K562 (cell line): ENCODE data around the gene MCCD1. TPM values are rescaled to one million over a fixed set of nuclear protein-coding genes. Genes with fewer than 3 reads are reported as not detected.

Experiments
- ARHGAP35 ChIP-seq: fragments of 450-650 bp; IDR thresholded peaks from 2 replicates; pipeline ENCODE4 v1.6.1; 2018; ENCODE audit not compliant: partially characterized antibody
- E2F8 ChIP-seq: fragments of 450-650 bp; IDR thresholded peaks from 2 replicates; pipeline ENCODE4 v1.7.1; 2018; ENCODE audit warnings: mild to moderate bottlenecking, low read depth; ENCODE audit not compliant: partially characterized antibody
- JUN ChIP-seq, 2 experiments: sonication (generic) in 1 of 2; formaldehyde crosslinking in 1 of 2; IDR thresholded peaks; 2 replicates each; pipeline versions ENCODE4 v1.6.1 to v1.8.0; 2012 to 2022; ENCODE audit warnings: borderline replicate concordance in 2 of 2, mild to moderate bottlenecking in 2 of 2, improper control_type of control experiment in 1 of 2, low read depth in 1 of 2, low read length in 1 of 2, missing genetic modification reagents in 1 of 2
- MYBL2 ChIP-seq, 2 experiments: fragments of 450-650 bp in 1 of 2; sonication (generic) in 1 of 2; formaldehyde crosslinking in 1 of 2; IDR thresholded peaks; 2 replicates each; pipeline versions ENCODE4 v1.6.1 to v1.8.1; 2017 to 2022; ENCODE audit warnings: borderline replicate concordance in 1 of 2, inconsistent platforms in 1 of 2, low read depth in 1 of 2, mild to moderate bottlenecking in 1 of 2, missing genetic modification reagents in 1 of 2, moderate library complexity in 1 of 2
- NFXL1 ChIP-seq: fragments of 450-650 bp; formaldehyde crosslinking; IDR thresholded peaks from 2 replicates; pipeline ENCODE4 v1.4.0; 2021; ENCODE audit warnings: mild to moderate bottlenecking
- NONO ChIP-seq, 2 experiments: fragments of 200-400 bp in 1 of 2; fragments of 450-650 bp in 1 of 2; formaldehyde crosslinking in 1 of 2; IDR thresholded peaks; 2 replicates each; pipeline ENCODE4 v1.6.1; 2017; ENCODE audit warnings: low read depth in 2 of 2, mild to moderate bottlenecking in 2 of 2, moderate library complexity in 2 of 2, low read length in 1 of 2
- OTX1 ChIP-seq: fragments of 450-650 bp; formaldehyde crosslinking; IDR thresholded peaks from 2 replicates; pipeline ENCODE4 v1.4.0; 2022; ENCODE audit warnings: mild to moderate bottlenecking
- SLC30A9 ChIP-seq: fragments of 250-450 bp; sonication (Bioruptor Pico); IDR thresholded peaks from 2 replicates; pipeline ENCODE4 v1.8.0; 2022; ENCODE audit warnings: mild to moderate bottlenecking, moderate library complexity
- SMAD3 ChIP-seq: fragments of 450-650 bp; formaldehyde crosslinking; conservative IDR thresholded peaks from 2 replicates; pipeline ENCODE4 v1.4.0; 2020; ENCODE audit warnings: mild to moderate bottlenecking
- SNIP1 ChIP-seq: fragments of 450-650 bp; IDR thresholded peaks from 2 replicates; pipeline ENCODE4 v1.7.1; 2017; ENCODE audit warnings: low read depth, mild to moderate bottlenecking
- SP2 ChIP-seq: IDR thresholded peaks from 2 replicates; pipeline ENCODE4 v1.6.1; 2011; ENCODE audit warnings: mild to moderate bottlenecking, low read depth, low read length, moderate library complexity; ENCODE audit not compliant: poor library complexity, severe bottlenecking; ENCODE audit errors: extremely low read depth
- THAP12 ChIP-seq: fragments of 250-450 bp; sonication (Bioruptor Pico); IDR thresholded peaks from 2 replicates; pipeline ENCODE4 v1.9.0; 2021; ENCODE audit warnings: mild to moderate bottlenecking, inconsistent platforms
- VEZF1 ChIP-seq: fragments of 200-800 bp; sonication (Bioruptor generic); IDR thresholded peaks from 2 replicates; pipeline ENCODE4 v1.6.1; 2017; ENCODE audit warnings: missing genetic modification characterization, missing compliant biosample characterization
- ZBTB9 ChIP-seq: fragments of 450-650 bp; formaldehyde crosslinking; IDR thresholded peaks from 2 replicates; pipeline ENCODE4 v1.4.0; 2020; ENCODE audit warnings: mild to moderate bottlenecking, moderate library complexity
- ZNF124 ChIP-seq: sonication (generic); formaldehyde crosslinking; IDR thresholded peaks from 2 replicates; pipeline ENCODE4 v1.8.1; 2022; ENCODE audit warnings: missing genetic modification reagents
- ZNF175 ChIP-seq: fragments of 200-800 bp; sonication (Bioruptor generic); IDR thresholded peaks from 2 replicates; pipeline ENCODE4 v1.6.1; 2016; ENCODE audit warnings: low read depth, mild to moderate bottlenecking, missing genetic modification characterization, missing compliant biosample characterization
- polyA plus RNA-seq, 8 experiments: library from polyadenylated mRNA; depleted of rRNA in 4 of 8; stranded (reverse) in 5 of 8; unstranded in 3 of 8; fragments of >200 nt; fragmentation: Nextera tagmentation in 2 of 8; fragmentation: Illumina TruSeq in 1 of 8; extraction: Ambion mirVana in 2 of 8; extraction: Trizol in 1 of 8; gene quantifications; 2 replicates each; pipeline versions ENCODE4 v1.2.1 to v1.2.3, GENCODE V29; 2011 to 2014; ENCODE audit warnings: inconsistent platforms in 1 of 8, missing spikeins in 1 of 8
- total RNA-seq, 7 experiments: library from RNA; depleted of rRNA in 6 of 7; stranded (reverse); fragments of >200 nt in 6 of 7; fragmentation: Illumina TruSeq in 2 of 7; extraction: Trizol in 2 of 7; gene quantifications; 2 replicates each; pipeline versions ENCODE4 v1.2.1 to v1.2.3, GENCODE V29; 2011 to 2021; ENCODE audit warnings: low replicate concordance in 1 of 7

Gene MCCD1
- total and polyA plus RNA-seq, 9 of the 15 experiments (the other 6 are each of a cell fraction or from before 2014, with no cell fraction given) = not detected

GRCh38 chr6:31531771-31532643, 3.2 kb downstream of the MCCD1 start (continued):
- TF ChIP-seq E2F8 (peak; percentile 68), ZBTB9 (CRISPR knock-in tag) (0 out of 2 replicates have a peak, but pooled peaks have one; percentile 41), OTX1 (CRISPR knock-in tag) (0 out of 2 replicates have a peak, but pooled peaks have one; percentile 28), SNIP1 (no peak), NFXL1 (CRISPR knock-in tag) (0 out of 2 replicates have a peak, but pooled peaks have one; percentile 21), ZNF175 (CRISPR knock-in tag) (no peak), THAP12 (no peak), MYBL2 (IDR thresholded peaks at IDR 0.05; ENCODE audit: low read depth) (no peak), MYBL2 (CRISPR knock-in tag; IDR thresholded peaks at IDR 0.05; ENCODE audit: borderline replicate concordance) (no peak), JUN (IDR thresholded peaks at IDR 0.05; ENCODE audit: borderline replicate concordance, low read depth, low read length) (no peak), JUN (CRISPR knock-in tag; IDR thresholded peaks at IDR 0.05; ENCODE audit: borderline replicate concordance) (0 out of 2 replicates have a peak, but pooled peaks have one; percentile 12), VEZF1 (CRISPR knock-in tag) (no peak), NONO (IDR thresholded peaks at IDR 0.05; ENCODE audit: low read depth in 2 of 2, low read length in 1 of 2) (no peak), SLC30A9 (CRISPR knock-in tag) (no peak), ARHGAP35 (no peak), SP2 (no peak), SMAD3 (CRISPR knock-in tag) (0 out of 2 replicates have a peak, but pooled peaks have one; percentile 68), ZNF124 (CRISPR knock-in tag) (no peak)
